Measurements from ENCODE around the gene GRM7. TPM values are rescaled to one million over a fixed set of nuclear protein-coding genes. Genes with fewer than 3 reads are reported as not detected.

Gene GRM7
- total and polyA plus RNA-seq, 4 donors, result 0.08 to 0.33 TPM; not detected in 2

GRCh38 chr3:7646851-7647250 lies 785.9 kb downstream of the GRM7 start:
- Histone ChIP-seq H3K27me3 (ENCODE audit: control insufficient read depth in 4 of 4, insufficient read depth in 4 of 4, low read length in 3 of 4) (no peaks in the 10 kb centered on the region), H3K4me1 (ENCODE audit: control insufficient read depth in 4 of 4, insufficient read depth in 4 of 4, low read length in 3 of 4) (peaks cover 0 to 30% (median 21%) of the 10 kb centered on the region in 4 donors), H3K4me3 (ENCODE audit: low read depth in 1 of 3, low read length in 3 of 3) (no peak overlapping the region), H3K9ac (ENCODE audit: low read depth in 1 of 2, low read length in 2 of 2) (no peak overlapping the region), H3K36me3 (ENCODE audit: control insufficient read depth in 4 of 4, insufficient read depth in 3 of 4, low read depth in 1 of 4, low read length in 3 of 4) (no peaks in the 10 kb centered on the region), H3K27ac (ENCODE audit: low read depth in 1 of 2, low read length in 2 of 2) (peak overlapping the region; percentile 22 to 69), H3K9me3 (ENCODE audit: control insufficient read depth in 4 of 4, low read length in 3 of 4) (no peaks in the 10 kb centered on the region)
- DNase-seq (ENCODE audit: low spot score), result no peak
- 28% methylated on average over 5 of the region's 5 CpGs for WGBS
- TF ChIP-seq NR2F2 (IDR thresholded peaks at IDR 0.05) (peak; percentile 95), ZBTB33 (IDR thresholded peaks at IDR 0.05) (peak; percentile 85), JUND (IDR thresholded peaks at IDR 0.05) (peak; percentile 58 to 85), ATF3 (IDR thresholded peaks at IDR 0.05) (peak; percentile 61), HNF4G (IDR thresholded peaks at IDR 0.05) (peak; percentile 97), RXRA (IDR thresholded peaks at IDR 0.05) (peak; percentile 89 to 94), REST (IDR thresholded peaks at IDR 0.05) (peak; percentile 78), EGR1 (IDR thresholded peaks at IDR 0.05; ENCODE audit: low read depth in 2 of 2) (peak; percentile 29 to 57), SP1 (IDR thresholded peaks at IDR 0.05) (peak; percentile 94), MAX (IDR thresholded peaks at IDR 0.05) (peak; percentile 82), YY1 (IDR thresholded peaks at IDR 0.05) (peak; percentile 83), GABPA (IDR thresholded peaks at IDR 0.05 in 1 of 2, conservative IDR thresholded peaks at IDR 0.05 in 1 of 2) (no peak), TAF1 (conservative IDR thresholded peaks at IDR 0.05) (no peak), FOXA2 (IDR thresholded peaks at IDR 0.05) (peak; percentile 48), RAD21 (IDR thresholded peaks at IDR 0.05) (peak; percentile 57), HNF4A (conservative IDR thresholded peaks at IDR 0.05) (peak; percentile 98), CTCF (IDR thresholded peaks at IDR 0.05; ENCODE audit: low read depth, low read length, missing input control) (no peak), FOXA1 (IDR thresholded peaks at IDR 0.05) (no peak)

Measured in liver (tissue), 9 donors.